ENCODE data around the gene AP2A2. TPM values are rescaled to one million over a fixed set of nuclear protein-coding genes. Genes with fewer than 3 reads are reported as not detected.

AP2A2 gene
- total RNA-seq, 6 experiments from 2014 or later = 41.4 to 66.7 (median 53.8) TPM

GRCh38 chr11:926341-926916 lies 759 bp downstream of the AP2A2 start:
- no peak for TF ChIP-seq CTCF (IDR thresholded peaks at IDR 0.05)
- no peak for TF ChIP-seq POLR2A (IDR thresholded peaks at IDR 0.05)
- ATAC-seq (peak; percentile 13 to 52 (median 26)), DNase-seq (no peak)
- H3K4me3 ChIP-seq = peak overlapping the region; percentile 52 to 79 (median 68)
- no peaks in the 10 kb centered on the region for H3K27me3 ChIP-seq
- intact Hi-C loops (cut with DNase I) = no loop called here
- peaks cover 0 to 22% (median 4%) of the 10 kb centered on the region in 4 donors for H3K4me1 ChIP-seq
- no peaks in the 10 kb centered on the region for H3K9me3 ChIP-seq
- H3K36me3 ChIP-seq = peaks cover 0 to 6% (median 0%) of the 10 kb centered on the region in 4 donors
- peak overlapping the region; percentile 60 to 78 (median 70) for H3K27ac ChIP-seq
- 0% methylated on average over 10 of the region's 26 CpGs for WGBS (ENCODE audit: insufficient coverage, low coverage, low lambda C conversion rate, missing lambda C conversion rate)

- ATAC-seq (no peak), DNase-seq (no peak)
- TF ChIP-seq CTCF (IDR thresholded peaks at IDR 0.05) (no peak), POLR2A (IDR thresholded peaks at IDR 0.05) (no peak)
- intact Hi-C loops (cut with DNase I) = no loop called here
- Histone ChIP-seq H3K9me3 (no peaks in the 10 kb centered on the region), H3K4me3 (no peak overlapping the region), H3K27ac (peak overlapping the region in 2 of 3 donors; percentile 1 to 78), H3K36me3 (peaks cover 0 to 6% (median 0%) of the 10 kb centered on the region in 4 donors), H3K4me1 (peaks cover 0 to 25% (median 4%) of the 10 kb centered on the region in 4 donors), H3K27me3 (no peaks in the 10 kb centered on the region)
- 23% methylated on average over 7 of the region's 7 CpGs for WGBS (ENCODE audit: insufficient coverage, low coverage, low lambda C conversion rate, missing lambda C conversion rate)
These were observed 2.2 kb downstream of the AP2A2 start for GRCh38 chr11:927871-928270.

GRCh38 chr11:928786-929185 lies 3.1 kb downstream of the AP2A2 start:
- TF ChIP-seq POLR2A (IDR thresholded peaks at IDR 0.05) (no peak), CTCF (IDR thresholded peaks at IDR 0.05) (no peak)
- ATAC-seq (no peak), DNase-seq (no peak)
- Histone ChIP-seq H3K36me3 (peaks cover 0 to 6% (median 0%) of the 10 kb centered on the region in 4 donors), H3K27me3 (no peaks in the 10 kb centered on the region), H3K9me3 (no peaks in the 10 kb centered on the region), H3K27ac (no peak overlapping the region), H3K4me3 (no peak overlapping the region), H3K4me1 (peaks cover 0 to 34% (median 4%) of the 10 kb centered on the region in 4 donors)
- intact Hi-C loops (cut with DNase I) = no loop called here
- 61% methylated on average over 7 of the region's 8 CpGs for whole genome bisulfite sequencing (ENCODE audit: insufficient coverage, low coverage, low lambda C conversion rate, missing lambda C conversion rate)

GRCh38 chr11:929405-929804 lies 3.7 kb downstream of the AP2A2 start:
- H3K36me3 ChIP-seq = peaks cover 0 to 6% (median 0%) of the 10 kb centered on the region in 4 donors
- no peak overlapping the region for H3K4me3 ChIP-seq
- DNase-seq = peak in 1 of 3 donors; percentile 34
- no peaks in the 10 kb centered on the region for H3K27me3 ChIP-seq
- intact Hi-C loops (cut with DNase I) = no loop called here
- ATAC-seq = no peak
- no peaks in the 10 kb centered on the region for H3K9me3 ChIP-seq
- TF ChIP-seq POLR2A (IDR thresholded peaks at IDR 0.05) = no peak
- no peak for TF ChIP-seq CTCF (IDR thresholded peaks at IDR 0.05)
- H3K4me1 ChIP-seq = peaks cover 0 to 36% (median 4%) of the 10 kb centered on the region in 4 donors
- H3K27ac ChIP-seq = no peak overlapping the region
- WGBS (ENCODE audit: insufficient coverage, low coverage, low lambda C conversion rate, missing lambda C conversion rate) = 91% methylated on average over 10 of the region's 11 CpGs
